Stomach (tissue), 9 donors: Measurements from ENCODE around the gene MBP. TPM values are rescaled to one million over a fixed set of nuclear protein-coding genes. Genes with fewer than 3 reads are reported as not detected.
A peak's percentile ranks its signal among the peaks of the same experiment; 100 is the strongest.

Source experiments
- DNase-seq, 2 donors: peaks; one replicate each; pipeline versions ENCODE4 v3.0.0 to v3.0.0-alpha.2; 2013 to 2019
- H3K27ac ChIP-seq, 5 donors: fragments of 200-600 bp in 4 of 5; sonication (generic) in 4 of 5; one replicate each; pipeline ENCODE4 v1.5.1; 2013 to 2019; ENCODE audit warnings: mild to moderate bottlenecking in 1 of 5, moderate library complexity in 1 of 5
- H3K27me3 ChIP-seq, 3 donors: fragments of 200-600 bp; sonication (generic); one replicate each; pipeline ENCODE4 v1.5.1; 2017 to 2019; ENCODE audit warnings: mixed run types in 1 of 3
- H3K36me3 ChIP-seq, 4 donors: fragments of 200-600 bp; sonication (generic); 1 replicate in 3 of 4; 2 replicates in 1 of 4; pipeline ENCODE4 v1.5.1; 2016 to 2019
- H3K4me1 ChIP-seq, 4 donors: fragments of 200-600 bp; sonication (generic); one replicate each; pipeline ENCODE4 v1.5.1; 2016 to 2019
- H3K4me3 ChIP-seq, 4 donors: fragments of 200-600 bp; sonication (generic) in 3 of 4; one replicate each; pipeline ENCODE4 v1.5.1; 2016 to 2019; ENCODE audit warnings: mild to moderate bottlenecking in 1 of 4
- H3K9me3 ChIP-seq, 4 donors: fragments of 200-600 bp; sonication (generic); one replicate each; pipeline ENCODE4 v1.5.1; 2016 to 2019
- EP300 ChIP-seq: sonication (generic); formaldehyde crosslinking; IDR thresholded peaks from one replicate; pipeline ENCODE4 v1.6.1; 2017; ENCODE audit warnings: antibody characterized with exemption
- POLR2A ChIP-seq, 4 donors: fragments of 450-650 bp; IDR thresholded peaks; one replicate each; pipeline ENCODE4 v1.6.1; 2016; ENCODE audit warnings: antibody characterized with exemption in 4 of 4, control low read depth in 2 of 4, mild to moderate bottlenecking in 1 of 4, moderate library complexity in 1 of 4
- POLR2AphosphoS5 ChIP-seq, 3 donors: sonication (generic); formaldehyde crosslinking; IDR thresholded peaks; one replicate each; pipeline ENCODE4 v1.6.1; 2016; ENCODE audit warnings: antibody characterized with exemption in 3 of 3
- WGBS, 5 donors: extraction: QIAGEN DNeasy Blood & Tissue Kit in 3 of 5; methylation state at CpG; one replicate each; pipeline versions ENCODE4 v1.1.5 to v1.1.7; 2013 to 2018; 5-methylcytosine and 5-hydroxymethylcytosine counted together
- intact Hi-C: fragments of 100-400 bp; cut with DNase I; formaldehyde crosslinking; loops from one replicate; pipeline ENCODE4 v1.15.1; 2023; ENCODE audit warnings: low total_unique reads
- polyA plus RNA-seq, 3 donors: library from polyadenylated mRNA; stranded (reverse); fragments of 200-250 nt; gene quantifications; one replicate each; pipeline ENCODE4 v1.2.3, GENCODE V29; 2013
- total RNA-seq, 5 donors: library from RNA; depleted of rRNA; stranded (reverse); fragments of >200 nt; gene quantifications; one replicate each; pipeline versions ENCODE4 v1.1.0 to v1.2.3, GENCODE V29; 2014 to 2016
- TF ChIP-seq, protein P1 (sequence below), 7 experiments: fragments of 450-650 bp in 4 of 7; fragments of 200-600 bp in 3 of 7; sonication (generic) in 3 of 7; IDR thresholded peaks; one replicate each; pipeline ENCODE4 v1.5.1; 2016 to 2019; ENCODE audit warnings: antibody characterized with exemption in 7 of 7, control low read depth in 2 of 7, mild to moderate bottlenecking in 1 of 7
- donor health status: healthy with polysubstance abuse.
- donor health status: Bipolar disorder and iron deficiency.
- donor health status: healthy.

MBP gene
- total and polyA plus RNA-seq, 8 donors = 7.9 to 407 (median 33.3) TPM

DNA sequence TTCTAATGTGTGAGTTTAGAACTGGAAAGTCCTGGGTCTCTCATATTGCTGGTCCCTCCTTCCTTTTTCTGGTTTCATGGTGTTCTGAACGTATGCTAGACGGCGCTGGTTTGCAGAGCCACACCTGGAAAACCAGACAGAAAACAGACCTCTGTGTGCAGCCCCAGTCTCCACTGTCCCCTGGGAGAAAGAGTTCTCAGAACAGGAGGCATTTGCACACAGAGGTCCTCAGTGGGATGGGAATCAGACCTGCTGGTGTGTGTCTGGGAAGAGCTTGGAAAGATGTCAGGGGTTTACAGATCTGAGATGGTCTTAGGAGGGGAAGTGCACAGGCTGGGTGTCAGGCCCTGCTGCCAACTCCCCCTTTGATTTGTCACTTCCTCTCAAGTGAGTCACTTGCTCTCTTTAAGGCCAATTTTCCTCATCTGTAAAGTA is 14.9 kb upstream of the MBP start:
- H3K36me3 ChIP-seq = no peaks in the 10 kb centered on the region
- peaks cover 0 to 17% (median 11%) of the 10 kb centered on the region in 4 donors for H3K9me3 ChIP-seq
- intact Hi-C loops = no loop called here
- peak in 1 of 2 donors; percentile 32 for DNase-seq
- TF ChIP-seq, protein P1, sequence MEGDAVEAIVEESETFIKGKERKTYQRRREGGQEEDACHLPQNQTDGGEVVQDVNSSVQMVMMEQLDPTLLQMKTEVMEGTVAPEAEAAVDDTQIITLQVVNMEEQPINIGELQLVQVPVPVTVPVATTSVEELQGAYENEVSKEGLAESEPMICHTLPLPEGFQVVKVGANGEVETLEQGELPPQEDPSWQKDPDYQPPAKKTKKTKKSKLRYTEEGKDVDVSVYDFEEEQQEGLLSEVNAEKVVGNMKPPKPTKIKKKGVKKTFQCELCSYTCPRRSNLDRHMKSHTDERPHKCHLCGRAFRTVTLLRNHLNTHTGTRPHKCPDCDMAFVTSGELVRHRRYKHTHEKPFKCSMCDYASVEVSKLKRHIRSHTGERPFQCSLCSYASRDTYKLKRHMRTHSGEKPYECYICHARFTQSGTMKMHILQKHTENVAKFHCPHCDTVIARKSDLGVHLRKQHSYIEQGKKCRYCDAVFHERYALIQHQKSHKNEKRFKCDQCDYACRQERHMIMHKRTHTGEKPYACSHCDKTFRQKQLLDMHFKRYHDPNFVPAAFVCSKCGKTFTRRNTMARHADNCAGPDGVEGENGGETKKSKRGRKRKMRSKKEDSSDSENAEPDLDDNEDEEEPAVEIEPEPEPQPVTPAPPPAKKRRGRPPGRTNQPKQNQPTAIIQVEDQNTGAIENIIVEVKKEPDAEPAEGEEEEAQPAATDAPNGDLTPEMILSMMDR (IDR thresholded peaks at IDR 0.05) = no peak
- TF ChIP-seq POLR2A (IDR thresholded peaks at IDR 0.05) (no peak), POLR2AphosphoS5 (IDR thresholded peaks at IDR 0.05) (no peak), EP300 (no peak)
- no peaks in the 10 kb centered on the region for H3K4me1 ChIP-seq
- WGBS, 5 donors = 53 to 88% (median 84%) methylated on average over 3 of the region's 3 CpGs
- H3K27me3 ChIP-seq = no peaks in the 10 kb centered on the region
- H3K27ac ChIP-seq = no peak overlapping the region
- no peak overlapping the region for H3K4me3 ChIP-seq

DNA sequence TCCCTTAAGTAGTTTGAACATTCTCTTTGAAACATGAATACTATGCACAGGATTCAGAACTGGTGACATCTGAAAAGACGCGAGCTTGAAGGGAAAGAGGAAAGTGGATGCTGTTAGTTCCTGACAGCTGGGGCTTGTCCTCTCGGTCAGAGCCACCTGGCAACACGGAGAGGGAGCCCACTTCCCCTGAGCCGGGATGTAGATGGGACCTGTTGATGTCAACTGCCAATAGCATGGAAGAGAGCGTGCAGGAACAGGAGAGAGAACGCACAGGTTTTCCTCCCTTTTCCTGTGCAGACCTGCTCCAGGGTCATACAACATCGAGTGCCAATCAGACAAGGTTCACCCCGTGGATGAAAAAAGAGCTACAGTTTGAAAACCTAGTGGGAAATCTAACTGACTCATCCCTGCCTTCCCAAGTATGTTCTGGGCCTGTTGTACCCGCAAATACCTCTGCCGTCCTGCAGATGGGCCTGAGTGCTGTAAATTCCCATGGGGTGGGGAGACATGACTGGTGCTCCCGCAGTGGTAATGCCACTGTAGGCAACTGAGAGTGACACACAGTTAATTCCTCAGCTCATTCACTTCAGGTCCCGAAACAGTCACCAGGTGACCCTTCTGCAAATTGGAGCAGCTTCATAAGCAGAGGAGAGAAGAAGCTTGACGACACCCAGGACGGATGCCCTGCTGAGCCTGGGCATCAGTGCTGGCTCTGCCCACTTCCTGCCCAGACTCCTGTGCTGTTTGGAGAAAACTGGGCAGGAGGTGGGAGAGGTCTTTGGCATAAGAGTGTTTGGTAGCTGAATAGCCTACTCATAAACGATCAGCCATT is 13.9 kb upstream of the MBP start:
- no peaks in the 10 kb centered on the region for H3K4me1 ChIP-seq
- 67 to 75% (median 71%) methylated on average over 15 to 16 of the region's 16 CpGs for WGBS, 5 donors
- H3K27ac ChIP-seq = no peak overlapping the region
- no peak for TF ChIP-seq EP300
- TF ChIP-seq, protein P1 (IDR thresholded peaks at IDR 0.05) = no peak
- TF ChIP-seq POLR2A (IDR thresholded peaks at IDR 0.05) = no peak
- no peak for TF ChIP-seq POLR2AphosphoS5 (IDR thresholded peaks at IDR 0.05)
- H3K9me3 ChIP-seq = peaks cover 0 to 17% (median 11%) of the 10 kb centered on the region in 4 donors
- H3K4me3 ChIP-seq = no peak overlapping the region
- no peaks in the 10 kb centered on the region for H3K27me3 ChIP-seq
- H3K36me3 ChIP-seq = no peaks in the 10 kb centered on the region
- intact Hi-C loops = no loop called here
- DNase-seq = no peak

DNA sequence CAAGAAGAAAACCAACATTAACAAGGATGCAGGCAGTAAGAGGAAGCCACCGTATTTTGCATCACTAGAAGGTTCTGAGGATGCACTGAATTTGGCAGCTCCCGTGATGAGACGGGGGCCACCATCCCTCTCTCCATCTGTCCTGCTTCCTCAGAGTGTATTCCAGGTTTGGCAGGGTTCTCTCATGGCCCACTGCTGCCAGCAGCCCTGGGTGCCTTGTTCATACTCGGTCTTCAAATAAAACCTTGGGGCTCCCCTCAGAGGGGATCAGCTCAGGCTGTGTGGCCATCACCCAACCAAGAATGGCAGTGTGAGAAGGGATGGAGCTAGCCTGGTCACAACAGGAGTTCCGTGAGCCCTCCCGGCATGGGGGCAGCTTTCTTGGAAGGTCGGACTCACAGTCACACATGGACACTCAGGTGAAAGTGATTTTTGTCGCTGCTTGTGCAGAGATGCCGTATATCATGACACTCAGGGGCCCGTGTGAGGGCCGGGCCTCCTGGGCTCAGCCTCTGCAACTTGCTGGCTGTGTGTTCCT is 12.8 kb upstream of the MBP start:
- H3K4me1 ChIP-seq = no peaks in the 10 kb centered on the region
- peaks cover 0 to 17% (median 11%) of the 10 kb centered on the region in 4 donors for H3K9me3 ChIP-seq
- TF ChIP-seq, protein P1 (IDR thresholded peaks at IDR 0.05) = no peak
- TF ChIP-seq POLR2A (IDR thresholded peaks at IDR 0.05) (no peak), POLR2AphosphoS5 (IDR thresholded peaks at IDR 0.05) (no peak), EP300 (no peak)
- intact Hi-C loops = no loop called here
- DNase-seq = no peak
- H3K4me3 ChIP-seq = no peak overlapping the region
- H3K27me3 ChIP-seq = no peaks in the 10 kb centered on the region
- WGBS, 5 donors = 84 to 94% (median 93%) methylated on average over 7 to 11 of the region's 11 CpGs
- H3K27ac ChIP-seq = no peak overlapping the region
- no peaks in the 10 kb centered on the region for H3K36me3 ChIP-seq

DNA sequence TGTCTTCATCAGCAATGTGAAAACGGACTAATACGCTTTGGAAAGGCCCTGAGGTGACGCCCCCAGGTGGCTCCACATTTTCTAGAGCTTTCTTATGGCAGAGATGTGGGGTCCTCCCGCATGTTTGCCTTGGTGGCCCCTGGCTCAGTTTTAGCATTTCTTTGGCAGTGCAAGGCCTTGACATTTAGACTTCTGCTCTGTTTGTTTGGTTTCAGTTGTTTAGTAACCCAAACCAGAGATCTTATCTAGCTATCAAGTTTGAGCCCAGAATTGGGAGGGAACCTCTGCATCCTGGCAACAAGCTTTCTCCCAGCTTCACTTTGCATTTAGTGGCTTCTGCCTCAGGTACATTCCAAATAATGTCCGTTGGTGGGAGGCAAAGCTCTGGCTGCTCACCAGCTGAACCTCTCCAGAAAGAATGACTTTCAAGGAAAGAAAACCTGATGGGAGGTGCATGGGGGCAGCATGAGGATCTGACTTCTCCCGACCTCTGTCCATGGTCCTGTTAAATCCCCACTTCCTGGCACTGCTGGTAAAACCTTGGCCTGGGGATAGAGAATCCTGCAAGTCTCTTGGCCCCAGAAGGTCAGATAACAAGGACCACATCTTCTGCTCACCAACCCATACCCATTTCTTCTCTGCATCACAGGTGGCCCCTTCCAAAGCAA is 12.0 kb upstream of the MBP start:
- DNase-seq = no peak
- intact Hi-C loops = no loop called here
- Histone ChIP-seq H3K4me3 (no peak overlapping the region), H3K9me3 (peaks cover 0 to 17% (median 11%) of the 10 kb centered on the region in 4 donors), H3K27ac (no peak overlapping the region), H3K27me3 (no peaks in the 10 kb centered on the region), H3K4me1 (no peaks in the 10 kb centered on the region), H3K36me3 (no peaks in the 10 kb centered on the region)
- TF ChIP-seq, protein P1 (IDR thresholded peaks at IDR 0.05) = no peak
- no peak for TF ChIP-seq POLR2AphosphoS5 (IDR thresholded peaks at IDR 0.05)
- no peak for TF ChIP-seq POLR2A (IDR thresholded peaks at IDR 0.05)
- no peak for TF ChIP-seq EP300
- 71 to 83% (median 80%) methylated on average over 6 of the region's 6 CpGs for WGBS, 5 donors
